Measurements from ENCODE around the gene DVL1.

GRCh38 chr1:1306661-1307260 is 42.5 kb downstream of the DVL1 start:
- no peak for TF ChIP-seq POLR2AphosphoS5 (IDR thresholded peaks at IDR 0.05; ENCODE audit: low read depth, low read length)
- TF ChIP-seq SIN3A (IDR thresholded peaks at IDR 0.05; ENCODE audit: borderline replicate concordance, insufficient read depth, low read length): no peak
- TF ChIP-seq, protein P1, sequence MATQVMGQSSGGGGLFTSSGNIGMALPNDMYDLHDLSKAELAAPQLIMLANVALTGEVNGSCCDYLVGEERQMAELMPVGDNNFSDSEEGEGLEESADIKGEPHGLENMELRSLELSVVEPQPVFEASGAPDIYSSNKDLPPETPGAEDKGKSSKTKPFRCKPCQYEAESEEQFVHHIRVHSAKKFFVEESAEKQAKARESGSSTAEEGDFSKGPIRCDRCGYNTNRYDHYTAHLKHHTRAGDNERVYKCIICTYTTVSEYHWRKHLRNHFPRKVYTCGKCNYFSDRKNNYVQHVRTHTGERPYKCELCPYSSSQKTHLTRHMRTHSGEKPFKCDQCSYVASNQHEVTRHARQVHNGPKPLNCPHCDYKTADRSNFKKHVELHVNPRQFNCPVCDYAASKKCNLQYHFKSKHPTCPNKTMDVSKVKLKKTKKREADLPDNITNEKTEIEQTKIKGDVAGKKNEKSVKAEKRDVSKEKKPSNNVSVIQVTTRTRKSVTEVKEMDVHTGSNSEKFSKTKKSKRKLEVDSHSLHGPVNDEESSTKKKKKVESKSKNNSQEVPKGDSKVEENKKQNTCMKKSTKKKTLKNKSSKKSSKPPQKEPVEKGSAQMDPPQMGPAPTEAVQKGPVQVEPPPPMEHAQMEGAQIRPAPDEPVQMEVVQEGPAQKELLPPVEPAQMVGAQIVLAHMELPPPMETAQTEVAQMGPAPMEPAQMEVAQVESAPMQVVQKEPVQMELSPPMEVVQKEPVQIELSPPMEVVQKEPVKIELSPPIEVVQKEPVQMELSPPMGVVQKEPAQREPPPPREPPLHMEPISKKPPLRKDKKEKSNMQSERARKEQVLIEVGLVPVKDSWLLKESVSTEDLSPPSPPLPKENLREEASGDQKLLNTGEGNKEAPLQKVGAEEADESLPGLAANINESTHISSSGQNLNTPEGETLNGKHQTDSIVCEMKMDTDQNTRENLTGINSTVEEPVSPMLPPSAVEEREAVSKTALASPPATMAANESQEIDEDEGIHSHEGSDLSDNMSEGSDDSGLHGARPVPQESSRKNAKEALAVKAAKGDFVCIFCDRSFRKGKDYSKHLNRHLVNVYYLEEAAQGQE (IDR thresholded peaks at IDR 0.05; ENCODE audit: insufficient read depth in 1 of 2, low read depth in 2 of 2, low read length in 2 of 2): no peak
- no peak for TF ChIP-seq TAF1 (IDR thresholded peaks at IDR 0.05; ENCODE audit: borderline replicate concordance, insufficient read depth, low read length)
